GM18526 (cell line): Measurements from ENCODE around the gene TMEM87B.

Source experiments
- POLR2A ChIP-seq: IDR thresholded peaks from 3 replicates; pipeline ENCODE4 v1.6.1; 2011; ENCODE audit not compliant: insufficient read length; ENCODE audit errors: extremely low read depth

The TMEM87B gene

DNA sequence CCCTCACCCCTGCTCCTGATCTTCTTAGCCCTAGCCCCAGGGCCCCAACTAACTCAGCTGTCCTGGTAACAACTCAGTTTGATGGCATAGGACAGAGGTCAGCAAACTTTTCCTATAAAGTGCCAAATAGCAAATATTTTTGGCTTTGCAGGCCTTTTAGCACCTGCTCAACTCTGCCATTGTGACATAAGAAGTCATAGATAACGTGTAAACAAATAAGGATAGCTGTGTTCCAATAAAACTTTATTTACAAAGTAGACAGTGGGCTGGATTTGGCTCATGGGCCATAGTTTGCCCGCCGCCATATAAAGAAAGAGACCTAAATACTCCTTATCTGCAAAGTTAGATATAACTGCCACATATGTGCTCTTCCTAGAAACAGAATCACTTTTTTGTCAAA lies 27.3 kb upstream of the TMEM87B start:
- TF ChIP-seq POLR2A, result no peak

DNA sequence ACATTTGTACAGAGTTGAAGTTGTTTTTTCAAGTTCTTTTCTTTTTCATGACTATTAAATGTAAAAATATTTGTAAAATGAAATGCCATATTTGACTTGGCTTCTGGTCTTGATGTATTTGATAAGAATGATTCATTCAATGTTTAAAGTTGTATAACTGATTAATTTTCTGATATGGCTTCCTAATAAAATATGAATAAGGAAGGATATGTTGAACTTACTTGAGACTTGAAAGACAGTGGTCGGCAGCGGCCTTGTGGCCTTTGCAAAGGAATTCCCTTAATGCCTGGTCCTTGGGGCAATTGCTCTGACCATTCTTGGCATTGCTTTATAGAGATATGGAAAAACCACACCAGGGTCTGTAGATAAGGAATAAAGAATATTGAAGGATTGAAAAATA lies 25.9 kb upstream of the TMEM87B start:
- no peak for TF ChIP-seq POLR2A

DNA sequence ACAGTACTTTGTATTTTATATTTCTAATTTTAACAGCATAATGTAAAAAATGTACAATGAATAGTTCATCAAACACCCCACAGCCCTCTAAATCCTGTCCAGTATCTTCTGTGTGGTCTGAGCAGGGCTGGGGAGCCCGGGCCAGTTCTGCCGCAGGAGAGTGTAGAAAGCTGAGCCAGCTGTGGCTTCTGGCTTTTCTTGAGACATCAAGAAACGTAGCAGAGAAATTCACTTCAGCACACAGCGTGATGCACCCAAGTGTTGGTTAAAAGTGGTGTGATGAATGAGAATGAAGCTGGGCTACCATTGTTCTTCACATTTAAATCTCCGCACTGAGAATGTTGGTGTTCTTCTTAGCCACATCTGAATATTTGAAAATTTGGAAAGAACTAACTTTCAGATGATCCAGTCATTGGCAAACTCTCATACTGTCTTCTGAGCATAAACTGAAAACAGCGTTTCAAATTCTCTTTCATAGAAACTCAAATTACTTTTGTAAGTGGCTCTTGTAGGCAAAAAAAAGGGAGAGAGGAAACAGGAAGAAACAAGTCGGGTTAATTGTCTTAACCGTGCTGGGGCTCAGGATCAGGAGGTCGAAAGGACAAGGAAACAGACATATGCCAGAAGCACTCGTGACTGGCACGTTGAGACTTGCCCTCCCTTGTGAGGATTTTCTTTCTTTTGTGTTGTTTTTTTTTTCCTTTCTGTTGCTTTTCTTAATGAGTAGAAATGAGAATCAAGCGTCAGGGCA lies 23.4 kb upstream of the TMEM87B start:
- no peak for TF ChIP-seq POLR2A

DNA sequence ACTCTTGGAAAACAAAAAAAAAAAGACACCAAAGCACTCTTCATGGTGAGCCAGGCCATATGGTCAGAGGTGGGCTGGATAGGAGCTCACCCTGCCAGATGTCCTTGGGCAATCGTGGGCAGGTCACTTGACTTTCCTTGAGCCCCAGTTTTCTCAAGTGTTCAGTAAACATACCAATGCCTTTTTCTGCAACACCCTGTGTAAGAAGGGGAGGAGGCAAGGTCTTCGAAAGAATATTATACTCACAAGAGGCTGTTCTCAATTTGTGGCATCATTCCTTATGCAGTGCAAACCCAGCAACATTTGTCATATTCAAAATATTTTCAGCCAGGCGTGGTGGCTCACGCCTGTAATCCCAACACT lies 22.9 kb upstream of the TMEM87B start:
- no peak for TF ChIP-seq POLR2A

DNA sequence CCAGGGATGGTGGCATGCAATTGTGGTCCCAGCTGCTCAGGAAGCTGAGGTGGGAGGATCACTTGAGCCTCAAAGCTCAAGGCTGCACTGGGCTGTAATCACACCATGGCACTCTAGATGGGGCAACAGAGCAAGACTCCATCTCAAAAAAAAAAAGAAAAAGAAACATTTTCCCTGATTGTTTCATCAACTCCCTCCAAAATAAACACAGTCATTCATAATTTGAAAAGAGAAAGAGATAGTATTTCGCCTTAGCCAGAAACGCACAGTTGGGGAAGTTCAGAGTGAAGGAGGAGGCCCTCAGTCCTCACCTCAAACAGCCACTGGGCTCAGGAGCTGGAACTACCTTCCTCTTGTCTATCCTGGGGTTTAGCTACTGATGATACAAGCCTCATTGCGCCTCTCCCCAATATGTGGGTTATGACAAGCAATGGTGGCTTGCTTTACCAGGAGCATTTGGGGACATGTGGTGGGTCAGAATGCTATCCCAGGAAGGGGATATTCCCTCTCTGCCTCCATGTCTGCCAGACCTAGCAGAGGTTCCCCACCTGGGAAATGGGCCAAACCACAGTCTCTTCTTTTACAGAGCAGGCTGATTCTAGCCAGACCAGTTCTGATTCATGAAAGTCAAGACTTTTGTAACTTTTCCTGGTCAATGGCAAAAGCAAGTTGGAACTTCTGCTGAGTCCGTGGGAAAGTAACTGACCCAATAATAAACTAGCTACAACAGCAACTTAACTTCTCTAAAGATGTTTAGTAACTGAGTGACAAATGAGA lies 22.2 kb upstream of the TMEM87B start:
- no peak for TF ChIP-seq POLR2A

DNA sequence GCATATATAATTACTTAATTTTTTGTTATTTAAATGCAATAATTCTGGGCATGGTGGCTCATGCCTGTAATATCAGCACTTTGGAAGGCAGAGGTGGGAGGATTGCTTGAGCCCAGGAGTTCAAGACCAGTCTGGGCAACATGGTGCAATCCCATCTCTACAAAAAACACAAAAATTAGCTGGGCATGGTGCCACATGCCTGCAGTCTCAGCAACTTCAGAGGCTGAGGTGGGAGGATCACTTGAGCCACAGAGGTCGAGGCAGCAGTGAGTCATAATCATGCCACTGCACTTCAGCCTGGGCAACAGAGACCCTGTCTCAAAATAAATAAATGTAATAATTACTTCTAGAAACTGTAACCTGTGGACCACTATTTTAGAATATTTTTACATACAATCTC lies 21.5 kb upstream of the TMEM87B start:
- no peak for TF ChIP-seq POLR2A

DNA sequence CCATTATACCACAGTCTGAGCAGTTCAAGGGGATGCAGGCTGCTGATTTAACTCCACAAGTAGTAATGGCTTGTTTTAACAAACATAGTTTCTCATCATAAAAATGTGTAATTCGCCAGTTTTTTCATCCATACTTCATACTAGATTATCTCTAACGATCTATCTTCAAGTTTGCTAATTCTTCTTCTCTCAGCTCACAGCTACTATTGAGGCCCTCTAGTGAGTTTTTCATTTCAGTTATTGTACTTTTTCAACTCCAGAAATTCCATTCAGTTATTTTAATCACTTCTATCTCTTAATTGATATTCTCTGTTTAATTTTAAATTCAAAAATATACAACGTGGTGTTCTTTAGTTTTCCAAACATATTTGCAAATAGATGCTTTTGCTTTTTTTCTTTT lies 20.1 kb upstream of the TMEM87B start:
- no peak for TF ChIP-seq POLR2A

DNA sequence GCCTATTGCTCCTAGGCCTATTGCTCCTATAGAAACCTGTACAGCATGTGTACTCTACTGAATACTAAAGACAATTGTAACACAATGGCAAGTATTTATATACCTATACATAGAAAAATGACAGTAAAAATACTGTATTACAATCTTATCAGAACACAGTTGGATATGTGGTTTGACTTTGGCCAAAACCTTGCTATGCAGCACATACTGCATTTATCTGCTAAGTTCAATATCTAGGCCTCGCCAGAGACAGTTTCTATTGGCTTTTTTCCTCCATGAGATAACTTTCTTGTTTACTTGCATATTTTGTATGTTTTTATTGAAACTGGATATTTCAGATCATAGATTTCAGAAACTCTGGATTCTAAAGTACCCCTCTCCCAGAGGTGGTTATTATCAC lies 19.3 kb upstream of the TMEM87B start:
- TF ChIP-seq POLR2A, result no peak

DNA sequence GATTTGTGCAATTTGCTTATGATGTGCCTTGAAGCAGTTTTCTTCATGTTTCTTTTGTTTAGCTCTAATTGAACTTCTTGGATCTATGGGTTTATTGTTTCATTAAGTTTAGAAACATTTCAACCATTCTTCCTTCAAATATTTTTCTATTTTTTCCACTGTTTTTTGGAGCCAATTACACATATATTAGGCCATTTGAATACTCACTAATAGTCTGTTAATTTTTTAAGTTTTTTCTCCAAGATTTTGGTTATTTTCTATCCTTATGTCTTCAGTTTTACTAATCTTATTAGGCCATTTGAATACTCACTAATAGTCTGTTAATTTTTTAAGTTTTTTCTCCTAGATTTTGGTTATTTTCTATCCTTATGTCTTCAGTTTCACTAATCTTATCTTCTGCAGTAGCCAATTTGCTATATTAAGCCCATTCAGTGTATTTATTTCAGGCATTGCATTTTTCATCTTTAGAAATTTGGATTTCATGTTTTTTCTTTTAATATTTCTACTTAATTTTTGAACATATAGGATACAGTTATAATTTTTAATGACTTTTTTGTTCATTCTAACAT lies 9.5 kb upstream of the TMEM87B start:
- TF ChIP-seq POLR2A, result no peak

DNA sequence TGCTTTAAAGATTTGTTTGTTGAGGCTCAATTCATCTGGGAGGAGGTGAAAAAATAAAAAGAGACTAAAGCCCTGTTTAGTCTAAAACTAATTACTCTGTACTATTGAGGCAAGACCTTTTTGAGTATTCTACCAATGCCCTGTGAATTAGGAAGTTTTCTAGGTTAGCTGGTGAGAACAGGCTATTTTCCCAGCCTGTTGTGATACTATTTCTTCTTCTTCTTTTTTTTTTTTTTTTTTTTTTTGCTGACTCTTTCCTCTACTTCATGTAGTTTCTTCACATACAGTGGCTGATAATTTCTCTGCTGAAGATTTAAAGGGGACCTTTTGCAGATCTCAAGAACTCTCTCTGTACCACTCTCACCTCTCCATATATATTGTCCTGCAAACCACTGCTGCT lies 8.8 kb upstream of the TMEM87B start:
- no peak for TF ChIP-seq POLR2A

DNA sequence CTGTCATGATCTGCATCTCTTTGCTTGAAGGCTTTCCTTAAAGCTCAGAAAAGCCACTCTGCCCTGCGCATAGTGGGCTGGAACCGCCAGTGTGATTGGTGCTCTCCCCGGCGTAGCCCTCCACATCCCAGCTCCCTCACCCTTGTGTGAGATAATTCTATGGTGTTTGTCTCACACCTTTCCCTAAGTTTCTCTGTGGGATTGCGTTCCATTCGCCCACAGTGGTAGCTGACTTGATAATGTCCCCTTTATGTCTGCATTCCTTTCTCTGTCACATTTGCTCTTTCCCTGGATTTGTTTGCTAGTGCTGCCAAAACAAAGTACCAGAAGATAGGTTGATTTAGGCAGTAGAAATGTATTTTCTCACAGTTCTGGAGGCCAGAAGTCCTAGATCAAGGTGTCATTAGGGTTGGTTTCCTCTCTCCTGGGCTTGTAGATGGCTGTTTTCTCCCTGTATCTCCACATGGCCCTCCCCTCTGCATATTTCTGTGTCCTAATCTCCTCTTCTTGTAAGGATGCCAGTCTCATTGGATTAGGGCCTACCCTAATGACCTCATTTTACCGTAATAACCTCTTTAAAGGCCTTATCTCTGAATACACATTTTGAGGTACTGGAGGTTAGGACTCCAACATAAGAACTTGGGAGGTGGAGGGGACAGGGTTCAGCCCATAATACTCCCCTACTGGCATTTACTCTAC lies 7.4 kb upstream of the TMEM87B start:
- no peak for TF ChIP-seq POLR2A

DNA sequence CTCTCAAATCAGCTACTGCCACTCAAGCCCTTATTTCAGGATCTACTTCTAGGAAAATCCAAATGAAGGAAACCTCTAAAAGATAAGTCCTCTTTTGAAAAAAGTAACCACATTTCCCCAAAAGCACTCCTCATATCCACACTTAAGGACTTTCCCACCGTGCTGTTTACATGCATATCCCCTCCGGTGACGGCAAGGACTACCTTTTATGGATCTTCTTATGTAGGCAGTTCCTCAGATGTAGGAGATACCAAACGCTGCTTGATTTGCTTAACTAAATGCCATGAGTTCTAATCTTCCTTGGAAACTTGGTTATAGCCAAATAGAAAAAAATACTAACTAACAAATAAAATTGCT lies 6.9 kb upstream of the TMEM87B start:
- TF ChIP-seq POLR2A, result no peak

DNA sequence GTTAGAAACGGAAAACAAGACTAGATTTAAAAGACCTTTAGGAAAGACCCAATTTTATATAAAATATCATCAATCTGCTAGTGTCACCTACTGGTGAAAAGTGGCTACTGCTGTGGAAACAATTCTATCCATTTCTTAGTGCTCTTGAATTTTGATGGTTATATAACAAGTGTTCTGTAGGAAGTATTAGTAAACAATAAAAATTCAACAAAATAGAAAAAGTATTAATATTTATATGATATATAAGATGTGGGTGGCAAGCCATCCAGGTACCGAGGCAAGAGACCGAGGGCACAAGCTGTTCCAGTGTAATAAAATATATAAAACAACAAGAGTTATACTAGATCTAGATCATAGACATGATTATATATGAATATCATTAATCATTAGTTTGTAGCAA lies 6.2 kb upstream of the TMEM87B start:
- TF ChIP-seq POLR2A, result no peak

DNA sequence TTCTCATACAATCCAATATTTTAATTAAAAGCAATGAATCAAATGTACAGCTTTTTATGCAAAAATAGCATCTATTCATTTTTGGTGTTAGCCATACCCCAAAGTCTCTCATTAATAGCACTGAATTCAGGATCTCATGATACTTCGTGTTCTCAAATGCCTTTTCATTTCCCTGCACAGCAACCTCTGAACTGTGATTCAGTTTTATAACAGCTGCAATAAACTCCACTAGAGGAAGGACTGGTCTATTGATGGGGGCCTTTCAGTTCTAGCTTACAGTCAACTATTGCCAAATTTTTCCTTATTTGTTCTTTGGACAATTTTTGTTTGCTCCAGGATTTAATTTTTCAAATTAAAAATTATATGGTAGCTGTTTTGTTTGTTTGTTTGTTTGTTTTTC lies 4.8 kb upstream of the TMEM87B start:
- TF ChIP-seq POLR2A, result no peak

DNA sequence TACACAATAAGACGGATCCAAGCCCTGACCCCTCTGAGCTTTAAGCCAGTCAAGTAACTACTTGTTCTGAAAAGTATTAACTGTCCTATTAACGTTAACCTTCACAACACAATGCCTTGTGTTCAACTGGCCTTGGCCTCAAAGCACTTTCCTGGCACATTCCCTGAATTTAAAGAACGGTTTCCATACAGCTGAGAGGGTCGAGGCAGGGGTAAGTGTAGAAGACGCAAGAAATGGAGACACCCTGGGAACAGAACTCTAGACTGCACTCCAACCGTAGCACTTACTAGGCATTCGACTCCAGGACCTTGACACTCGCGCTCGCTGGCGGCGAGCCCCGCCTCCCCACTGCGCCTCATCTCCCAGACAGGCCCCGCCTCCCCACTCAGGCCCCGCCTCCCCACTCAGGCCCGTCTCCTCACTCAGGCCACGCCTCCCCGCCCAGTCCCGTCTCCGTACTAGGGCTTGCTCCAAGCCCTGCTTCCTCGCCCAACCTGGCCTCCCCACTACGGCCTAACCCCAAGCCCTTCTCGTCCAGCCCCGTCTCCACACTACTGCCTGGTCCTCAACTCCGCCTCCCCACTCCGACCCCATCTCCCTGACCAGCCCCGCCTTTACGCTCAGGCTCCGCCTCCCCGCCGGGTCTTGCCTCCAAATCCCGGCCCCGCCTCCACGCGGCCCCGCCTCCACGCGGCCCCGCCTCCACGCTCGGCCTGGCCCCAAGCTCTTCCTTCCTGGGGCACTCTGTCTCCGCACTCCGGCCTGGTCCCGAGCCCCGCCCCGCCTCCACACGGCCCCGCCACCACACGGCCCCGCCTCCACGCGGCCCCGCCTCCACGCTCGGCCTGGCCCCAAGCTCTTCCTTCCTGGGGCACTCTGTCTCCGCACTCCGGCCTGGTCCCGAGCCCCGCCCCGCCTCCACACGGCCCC lies 887 bp upstream of the TMEM87B start:
- peak; percentile 18 for TF ChIP-seq POLR2A
